A549 (cell line): ENCODE data around the gene DYRK3. TPM values are rescaled to one million over a fixed set of nuclear protein-coding genes. Genes with fewer than 3 reads are reported as not detected.

Source experiments
- ATAC-seq, 2 experiments: fragments of 200-7000 bp in 1 of 2; fragments of >200 bp in 1 of 2; cut with Nextera tagmentation in 1 of 2; cut with Tn5 transposase in 1 of 2; 3 replicates each; pipeline versions ENCODE4 v1.8.0 to v1.9.1; 2018 to 2020; ENCODE audit warnings: mild to moderate bottlenecking in 1 of 2, moderate library complexity in 1 of 2
- CTCF ChIA-PET: fragments of 300-600 bp; sonication (Branson Sonifier 250); formaldehyde crosslinking; extraction: SDS; loops from one replicate; lab custom pipeline; 2021; ENCODE audit warnings: antibody characterized with exemption, inconsistent platforms; lab: Yijun Ruan, JAX
- POLR2A ChIA-PET: fragments of 350-600 bp; formaldehyde crosslinking; extraction: SDS; loops from one replicate; lab custom pipeline; 2021; ENCODE audit warnings: antibody characterized with exemption, inconsistent platforms; lab: Yijun Ruan, JAX
- DNase-seq, 2 experiments: peaks; one replicate each; pipeline versions ENCODE4 v3.0.0 to v3.0.0-alpha.2; 2011 to 2016; ENCODE audit warnings: low read depth in 1 of 2, low spot score in 1 of 2
- FAIRE-seq: peaks from 2 replicates; lab custom pipeline; 2011; peaks lifted over from hg19 to GRCh38; lab: Jason Lieb, UNC
- H3K27ac ChIP-seq, 2 experiments: fragments of >200 bp; sonication (Bioruptor Twin); formaldehyde crosslinking; 3 replicates each; pipeline ENCODE4 v1.5.1; 2016 to 2017
- H3K4me1 ChIP-seq: fragments of >200 bp; sonication (Bioruptor Twin); formaldehyde crosslinking; 3 replicates; pipeline ENCODE4 v1.6.1; 2016
- H3K4me2 ChIP-seq: fragments of >200 bp; sonication (Bioruptor Twin); formaldehyde crosslinking; 3 replicates; pipeline ENCODE4 v1.6.1; 2016
- H3K4me3 ChIP-seq: fragments of >200 bp; sonication (Bioruptor Twin); formaldehyde crosslinking; 3 replicates; pipeline ENCODE4 v1.5.1; 2016
- H3K9me3 ChIP-seq: fragments of >200 bp; sonication (Bioruptor Twin); formaldehyde crosslinking; 3 replicates; pipeline ENCODE4 v1.6.1; 2016
- CBX2 ChIP-seq: fragments of 200-600 bp; sonication (generic); IDR thresholded peaks from 2 replicates; pipeline ENCODE4 v1.6.1; 2016; ENCODE audit warnings: low read depth, mild to moderate bottlenecking, borderline replicate concordance
- CBX8 ChIP-seq: fragments of 200-600 bp; sonication (generic); IDR thresholded peaks from 2 replicates; pipeline ENCODE4 v1.6.1; 2016
- EHF ChIP-seq: fragments of 250-450 bp; sonication (Bioruptor Pico); IDR thresholded peaks from 2 replicates; pipeline ENCODE4 v1.5.0; 2020; ENCODE audit warnings: mild to moderate bottlenecking
- EHMT2 ChIP-seq: fragments of 200-600 bp; sonication (generic); IDR thresholded peaks from 2 replicates; pipeline ENCODE4 v1.6.1; 2016; ENCODE audit warnings: antibody characterized with exemption, low read depth, mild to moderate bottlenecking, moderate library complexity
- ESRRA ChIP-seq: fragments of 150-350 bp; IDR thresholded peaks from 2 replicates; pipeline ENCODE4 v1.6.1; 2014; ENCODE audit warnings: mild to moderate bottlenecking, low read length, borderline replicate concordance
- FOSL2 ChIP-seq, 2 experiments: fragments of 450-650 bp in 1 of 2; fragments of >200 bp in 1 of 2; sonication (Bioruptor Twin) in 1 of 2; formaldehyde crosslinking; IDR thresholded peaks; 2 replicates each; pipeline versions ENCODE4 v1.5.0 to v1.6.1; 2016 to 2020; ENCODE audit warnings: mild to moderate bottlenecking in 1 of 2, moderate library complexity in 1 of 2
- FOXS1 ChIP-seq: fragments of 250-450 bp; sonication (Bioruptor Pico); IDR thresholded peaks from 2 replicates; pipeline ENCODE4 v1.5.0; 2020; ENCODE audit warnings: mild to moderate bottlenecking, moderate library complexity
- GATA3 ChIP-seq: IDR thresholded peaks from 2 replicates; pipeline ENCODE4 v1.6.1; 2012; ENCODE audit warnings: borderline replicate concordance
- HDAC2 ChIP-seq: fragments of 200-600 bp; sonication (generic); IDR thresholded peaks from 2 replicates; pipeline ENCODE4 v1.6.1; 2016
- HOXA7 ChIP-seq: fragments of 250-450 bp; sonication (Bioruptor Pico); IDR thresholded peaks from 2 replicates; pipeline ENCODE4 v1.5.0; 2020; ENCODE audit warnings: mild to moderate bottlenecking, moderate library complexity
- JUN ChIP-seq, 2 experiments: fragments of >200 bp; sonication (Bioruptor Twin); formaldehyde crosslinking; IDR thresholded peaks; 2 replicates in 1 of 2; 3 replicates in 1 of 2; pipeline ENCODE4 v1.6.1; 2016 to 2017
- KDM1A ChIP-seq: fragments of 200-600 bp; sonication (generic); IDR thresholded peaks from 2 replicates; pipeline ENCODE4 v1.6.1; 2016; ENCODE audit warnings: low read depth, mild to moderate bottlenecking
- MAFK ChIP-seq: fragments of 450-650 bp; IDR thresholded peaks from 2 replicates; pipeline ENCODE4 v1.6.1; 2014; ENCODE audit not compliant: partially characterized antibody
- MYC ChIP-seq: IDR thresholded peaks from 2 replicates; pipeline ENCODE4 v1.6.1; 2012; ENCODE audit warnings: mild to moderate bottlenecking, inconsistent platforms, low read length, improper control_type of control experiment, borderline replicate concordance
- NFE2L2 ChIP-seq: fragments of 150-350 bp; conservative IDR thresholded peaks from 2 replicates; pipeline ENCODE4 v1.6.1; 2014; ENCODE audit warnings: low read length
- NR3C1 ChIP-seq: fragments of >200 bp; sonication (Bioruptor Twin); formaldehyde crosslinking; IDR thresholded peaks from 3 replicates; pipeline ENCODE4 v1.6.1; 2017
- POLR2A ChIP-seq: IDR thresholded peaks from 2 replicates; pipeline ENCODE4 v1.6.1; 2012; ENCODE audit warnings: mild to moderate bottlenecking, low read length
- RAD21 ChIP-seq, 2 experiments: fragments of >200 bp in 1 of 2; sonication (Bioruptor Twin) in 1 of 2; formaldehyde crosslinking in 1 of 2; IDR thresholded peaks in 1 of 2; conservative IDR thresholded peaks in 1 of 2; 2 replicates in 1 of 2; 3 replicates in 1 of 2; pipeline ENCODE4 v1.6.1; 2012 to 2018; ENCODE audit warnings: inconsistent platforms in 1 of 2
- RARB ChIP-seq: fragments of 250-450 bp; sonication (Bioruptor Pico); IDR thresholded peaks from 2 replicates; pipeline ENCODE4 v1.8.0; 2021; ENCODE audit warnings: mild to moderate bottlenecking, moderate library complexity
- RCOR1 ChIP-seq: fragments of 150-350 bp; IDR thresholded peaks from 2 replicates; pipeline ENCODE4 v1.6.1; 2014; ENCODE audit warnings: antibody characterized with exemption, low read length, low read depth
- RFX5 ChIP-seq: fragments of 450-650 bp; IDR thresholded peaks from 2 replicates; pipeline ENCODE4 v1.7.1; 2014; ENCODE audit warnings: antibody characterized with exemption, mild to moderate bottlenecking, moderate library complexity
- SMC3 ChIP-seq: fragments of >200 bp; sonication (Bioruptor Twin); formaldehyde crosslinking; IDR thresholded peaks from 3 replicates; pipeline ENCODE4 v1.6.1; 2018; ENCODE audit warnings: inconsistent platforms
- TP53 ChIP-seq: fragments of 250-450 bp; sonication (Bioruptor Pico); IDR thresholded peaks from 2 replicates; pipeline ENCODE4 v1.5.0; 2021; ENCODE audit warnings: mild to moderate bottlenecking, moderate library complexity
- ZC3H11A ChIP-seq: fragments of 450-650 bp; IDR thresholded peaks from 2 replicates; pipeline ENCODE4 v1.6.1; 2014; ENCODE audit warnings: antibody characterized with exemption, mild to moderate bottlenecking
- ZFP36 ChIP-seq: fragments of 450-650 bp; IDR thresholded peaks from 2 replicates; pipeline ENCODE4 v1.6.1; 2014; ENCODE audit warnings: borderline replicate concordance; ENCODE audit not compliant: partially characterized antibody
- ZNF302 ChIP-seq: fragments of 250-450 bp; sonication (Bioruptor Pico); IDR thresholded peaks from 2 replicates; pipeline ENCODE4 v1.9.0; 2021; ENCODE audit warnings: inconsistent platforms, mild to moderate bottlenecking, moderate library complexity
- ZSCAN20 ChIP-seq: fragments of 250-450 bp; sonication (Bioruptor Pico); IDR thresholded peaks from 2 replicates; pipeline ENCODE4 v1.8.0; 2022; ENCODE audit warnings: mild to moderate bottlenecking, moderate library complexity
- WGBS: methylation state at CpG from one replicate; pipeline ENCODE4 v1.1.6; 2017; ENCODE audit errors: missing lambda C conversion rate; 5-methylcytosine and 5-hydroxymethylcytosine counted together
- polyA plus RNA-seq, 4 experiments: library from polyadenylated mRNA; depleted of rRNA in 3 of 4; stranded (reverse); fragments of >200 nt; fragmentation: RNase III in 1 of 4; extraction: RNeasy Plus Mini Kit Qiagen cat#74134 plus additional on column Dnase treatment in 1 of 4; gene quantifications; 2 replicates in 3 of 4; 3 replicates in 1 of 4; pipeline ENCODE4 v1.2.3, GENCODE V29; 2011 to 2017
- TF ChIP-seq, protein P1 (sequence below): fragments of 200-600 bp; sonication (generic); IDR thresholded peaks from 2 replicates; pipeline ENCODE4 v1.6.1; 2016; ENCODE audit warnings: antibody characterized with exemption, mild to moderate bottlenecking, moderate library complexity
- TF ChIP-seq, protein P2 (sequence below): fragments of >200 bp; sonication (Bioruptor Twin); formaldehyde crosslinking; IDR thresholded peaks from 2 replicates; pipeline ENCODE4 v1.6.1; 2016
- TF ChIP-seq, protein P3 (sequence below): fragments of 250-450 bp; sonication (Bioruptor Pico); IDR thresholded peaks from 2 replicates; pipeline ENCODE4 v1.5.0; 2021; ENCODE audit warnings: mild to moderate bottlenecking, moderate library complexity, borderline replicate concordance
- TF ChIP-seq, protein P4 (sequence below): IDR thresholded peaks from 2 replicates; pipeline ENCODE4 v1.6.1; 2012
- TF ChIP-seq, protein P5 (sequence below): fragments of 250-450 bp; sonication (Bioruptor Pico); IDR thresholded peaks from 2 replicates; pipeline ENCODE4 v1.5.0; 2020; ENCODE audit warnings: low read depth, mild to moderate bottlenecking, moderate library complexity
- TF ChIP-seq, protein P6 (sequence below): IDR thresholded peaks from 2 replicates; pipeline ENCODE4 v1.6.1; 2012

The DYRK3 gene
- polyA plus RNA-seq, 2 of the 4 experiments (the other 2 are of a cell fraction), result 7.3 to 8.7 TPM

DNA sequence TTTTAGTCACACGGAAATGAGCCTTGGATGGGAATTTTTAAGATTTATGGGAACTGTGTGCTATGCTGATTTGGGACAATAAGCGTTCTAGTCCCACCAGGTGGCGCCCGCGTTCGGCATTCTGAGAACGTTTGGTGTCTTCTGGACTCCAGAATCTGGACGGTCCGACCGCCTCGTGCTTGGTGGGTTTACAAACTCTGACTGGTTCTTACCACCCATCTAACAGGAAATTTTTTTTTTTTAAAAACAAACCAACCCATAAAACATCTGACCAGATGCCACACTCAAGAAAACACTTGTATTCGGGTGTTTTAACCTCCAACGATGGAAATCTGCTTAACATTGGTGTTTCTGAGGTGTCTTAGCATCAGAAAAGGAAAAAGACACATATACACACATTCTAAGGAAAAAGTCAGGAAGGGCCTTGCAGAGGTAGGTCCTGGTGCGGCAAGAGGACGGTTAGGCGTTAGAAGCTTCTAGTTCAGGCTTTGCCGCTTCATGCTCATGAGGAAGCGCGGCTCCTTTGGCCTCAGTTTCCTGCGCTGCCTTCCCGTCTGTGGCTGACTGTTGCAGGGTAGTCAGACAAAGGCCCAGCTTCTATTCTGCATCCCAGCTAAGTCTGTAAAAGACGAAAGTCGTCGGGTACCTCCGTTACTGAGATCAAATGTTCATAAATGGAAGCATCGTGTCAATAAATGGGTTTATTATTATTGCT lies 814 bp upstream of the DYRK3 start:
- FAIRE-seq, result no peak
- 47% methylated on average over 26 of the region's 26 CpGs for WGBS
- Histone ChIP-seq H3K4me2 (peak overlapping the region; percentile 98), H3K4me3 (peak overlapping the region; percentile 91; the same call in 2 of the 3 replicates), H3K9me3 (no peaks in the 10 kb centered on the region), H3K27ac (peak overlapping the region; percentile 88 to 89), H3K4me1 (peaks cover 32% of the 10 kb centered on the region; the same call in 2 of the 3 replicates)
- peak; percentile 62 to 73 for ATAC-seq
- peak; percentile 72 to 90 for DNase-seq
- POLR2A ChIA-PET, result interaction anchor here (0.9 to 1.9 kb wide), 12 partner anchors 21 to 418 kb away, joined by 3 to 20 read pairs (median 8); partner anchors contain the start of genes EIF2D, MAPKAPK2 and PFKFB2
- CTCF ChIA-PET, result interaction anchor here (0.6 to 19.0 kb wide), 26 partner anchors 9 to 864 kb away, joined by 3 to 452 read pairs (median 6); partner anchors contain the start of gene EIF2D
- TF ChIP-seq POLR2A (no peak), EHMT2 (no peak), ZC3H11A (no peak), FOSL2 (IDR thresholded peaks at IDR 0.05) (no peak), FOSL2 (CRISPR knock-in tag; IDR thresholded peaks at IDR 0.05) (no peak), MAFK (no peak), HDAC2 (no peak), KDM1A (no peak), EHF (CRISPR knock-in tag) (no peak), NR3C1 (no peak), RFX5 (no peak), GATA3 (no peak), ZSCAN20 (CRISPR knock-in tag) (no peak), TP53 (CRISPR knock-in tag) (no peak), HOXA7 (CRISPR knock-in tag) (0 out of 2 replicates have a peak, but pooled peaks have one; percentile 2), FOXS1 (no peak), CBX8 (no peak), CBX2 (no peak), JUN (IDR thresholded peaks at IDR 0.05) (no peak), NFE2L2 (no peak), SMC3 (peak; percentile 90), ZNF302 (CRISPR knock-in tag) (no peak), RARB (CRISPR knock-in tag) (no peak), RCOR1 (no peak), MYC (no peak), ZFP36 (no peak), RAD21 (conservative IDR thresholded peaks at IDR 0.05 in 1 of 2, IDR thresholded peaks at IDR 0.05 in 1 of 2) (peak; percentile 78), ESRRA (no peak)
- TF ChIP-seq, protein P1, sequence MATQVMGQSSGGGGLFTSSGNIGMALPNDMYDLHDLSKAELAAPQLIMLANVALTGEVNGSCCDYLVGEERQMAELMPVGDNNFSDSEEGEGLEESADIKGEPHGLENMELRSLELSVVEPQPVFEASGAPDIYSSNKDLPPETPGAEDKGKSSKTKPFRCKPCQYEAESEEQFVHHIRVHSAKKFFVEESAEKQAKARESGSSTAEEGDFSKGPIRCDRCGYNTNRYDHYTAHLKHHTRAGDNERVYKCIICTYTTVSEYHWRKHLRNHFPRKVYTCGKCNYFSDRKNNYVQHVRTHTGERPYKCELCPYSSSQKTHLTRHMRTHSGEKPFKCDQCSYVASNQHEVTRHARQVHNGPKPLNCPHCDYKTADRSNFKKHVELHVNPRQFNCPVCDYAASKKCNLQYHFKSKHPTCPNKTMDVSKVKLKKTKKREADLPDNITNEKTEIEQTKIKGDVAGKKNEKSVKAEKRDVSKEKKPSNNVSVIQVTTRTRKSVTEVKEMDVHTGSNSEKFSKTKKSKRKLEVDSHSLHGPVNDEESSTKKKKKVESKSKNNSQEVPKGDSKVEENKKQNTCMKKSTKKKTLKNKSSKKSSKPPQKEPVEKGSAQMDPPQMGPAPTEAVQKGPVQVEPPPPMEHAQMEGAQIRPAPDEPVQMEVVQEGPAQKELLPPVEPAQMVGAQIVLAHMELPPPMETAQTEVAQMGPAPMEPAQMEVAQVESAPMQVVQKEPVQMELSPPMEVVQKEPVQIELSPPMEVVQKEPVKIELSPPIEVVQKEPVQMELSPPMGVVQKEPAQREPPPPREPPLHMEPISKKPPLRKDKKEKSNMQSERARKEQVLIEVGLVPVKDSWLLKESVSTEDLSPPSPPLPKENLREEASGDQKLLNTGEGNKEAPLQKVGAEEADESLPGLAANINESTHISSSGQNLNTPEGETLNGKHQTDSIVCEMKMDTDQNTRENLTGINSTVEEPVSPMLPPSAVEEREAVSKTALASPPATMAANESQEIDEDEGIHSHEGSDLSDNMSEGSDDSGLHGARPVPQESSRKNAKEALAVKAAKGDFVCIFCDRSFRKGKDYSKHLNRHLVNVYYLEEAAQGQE, result no peak
- TF ChIP-seq, protein P2, sequence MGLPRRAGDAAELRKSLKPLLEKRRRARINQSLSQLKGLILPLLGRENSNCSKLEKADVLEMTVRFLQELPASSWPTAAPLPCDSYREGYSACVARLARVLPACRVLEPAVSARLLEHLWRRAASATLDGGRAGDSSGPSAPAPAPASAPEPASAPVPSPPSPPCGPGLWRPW, result no peak
- TF ChIP-seq, protein P3, sequence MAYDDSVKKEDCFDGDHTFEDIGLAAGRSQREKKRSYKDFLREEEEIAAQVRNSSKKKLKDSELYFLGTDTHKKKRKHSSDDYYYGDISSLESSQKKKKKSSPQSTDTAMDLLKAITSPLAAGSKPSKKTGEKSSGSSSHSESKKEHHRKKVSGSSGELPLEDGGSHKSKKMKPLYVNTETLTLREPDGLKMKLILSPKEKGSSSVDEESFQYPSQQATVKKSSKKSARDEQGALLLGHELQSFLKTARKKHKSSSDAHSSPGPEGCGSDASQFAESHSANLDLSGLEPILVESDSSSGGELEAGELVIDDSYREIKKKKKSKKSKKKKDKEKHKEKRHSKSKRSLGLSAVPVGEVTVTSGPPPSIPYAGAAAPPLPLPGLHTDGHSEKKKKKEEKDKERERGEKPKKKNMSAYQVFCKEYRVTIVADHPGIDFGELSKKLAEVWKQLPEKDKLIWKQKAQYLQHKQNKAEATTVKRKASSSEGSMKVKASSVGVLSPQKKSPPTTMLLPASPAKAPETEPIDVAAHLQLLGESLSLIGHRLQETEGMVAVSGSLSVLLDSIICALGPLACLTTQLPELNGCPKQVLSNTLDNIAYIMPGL (CRISPR knock-in tag), result no peak
- TF ChIP-seq, protein P4, sequence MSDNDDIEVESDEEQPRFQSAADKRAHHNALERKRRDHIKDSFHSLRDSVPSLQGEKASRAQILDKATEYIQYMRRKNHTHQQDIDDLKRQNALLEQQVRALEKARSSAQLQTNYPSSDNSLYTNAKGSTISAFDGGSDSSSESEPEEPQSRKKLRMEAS, result peak; percentile 53; the same call in 1 of the 2 replicates
- TF ChIP-seq, protein P5, sequence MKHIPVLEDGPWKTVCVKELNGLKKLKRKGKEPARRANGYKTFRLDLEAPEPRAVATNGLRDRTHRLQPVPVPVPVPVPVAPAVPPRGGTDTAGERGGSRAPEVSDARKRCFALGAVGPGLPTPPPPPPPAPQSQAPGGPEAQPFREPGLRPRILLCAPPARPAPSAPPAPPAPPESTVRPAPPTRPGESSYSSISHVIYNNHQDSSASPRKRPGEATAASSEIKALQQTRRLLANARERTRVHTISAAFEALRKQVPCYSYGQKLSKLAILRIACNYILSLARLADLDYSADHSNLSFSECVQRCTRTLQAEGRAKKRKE, result no peak
- TF ChIP-seq, protein P6, sequence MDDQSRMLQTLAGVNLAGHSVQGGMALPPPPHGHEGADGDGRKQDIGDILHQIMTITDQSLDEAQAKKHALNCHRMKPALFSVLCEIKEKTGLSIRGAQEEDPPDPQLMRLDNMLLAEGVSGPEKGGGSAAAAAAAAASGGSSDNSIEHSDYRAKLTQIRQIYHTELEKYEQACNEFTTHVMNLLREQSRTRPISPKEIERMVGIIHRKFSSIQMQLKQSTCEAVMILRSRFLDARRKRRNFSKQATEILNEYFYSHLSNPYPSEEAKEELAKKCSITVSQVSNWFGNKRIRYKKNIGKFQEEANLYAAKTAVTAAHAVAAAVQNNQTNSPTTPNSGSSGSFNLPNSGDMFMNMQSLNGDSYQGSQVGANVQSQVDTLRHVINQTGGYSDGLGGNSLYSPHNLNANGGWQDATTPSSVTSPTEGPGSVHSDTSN, result no peak
